H9 (cell line): Measurements from ENCODE around the gene PIK3CD. TPM values are rescaled to one million over a fixed set of nuclear protein-coding genes. Genes with fewer than 3 reads are reported as not detected.

Experiments used
- DNase-seq: peaks from one replicate; pipeline ENCODE4 v3.0.0-alpha.2; 2017
- H2AFZ ChIP-seq: one replicate; pipeline ENCODE4 v1.6.1; 2013; ENCODE audit warnings: mild to moderate bottlenecking, low read length, control low read depth, moderate library complexity
- H2AK5ac ChIP-seq: 2 replicates; pipeline ENCODE4 v1.6.1; 2013; ENCODE audit warnings: low read length, control low read depth, mixed read lengths; ENCODE audit not compliant: insufficient read length
- H2BK120ac ChIP-seq: one replicate; pipeline ENCODE4 v1.6.1; 2013; ENCODE audit warnings: low read depth, mild to moderate bottlenecking, low read length, control low read depth, inconsistent platforms; ENCODE audit not compliant: poor library complexity, severe bottlenecking
- H2BK12ac ChIP-seq: 2 replicates; pipeline ENCODE4 v1.6.1; 2013; ENCODE audit warnings: low read length, control low read depth, mixed read lengths, low read depth; ENCODE audit not compliant: insufficient read length
- H2BK15ac ChIP-seq: 2 replicates; pipeline ENCODE4 v1.6.1; 2013; ENCODE audit warnings: low read depth, low read length, control low read depth
- H2BK20ac ChIP-seq: one replicate; pipeline ENCODE4 v1.6.1; 2013; ENCODE audit warnings: low read depth, mild to moderate bottlenecking, low read length, control low read depth, inconsistent platforms; ENCODE audit not compliant: poor library complexity, severe bottlenecking
- H2BK5ac ChIP-seq: 2 replicates; pipeline ENCODE4 v1.6.1; 2013; ENCODE audit warnings: low read length, control low read depth, mixed read lengths; ENCODE audit not compliant: insufficient read length
- H3K14ac ChIP-seq: 2 replicates; pipeline ENCODE4 v1.6.1; 2013; ENCODE audit warnings: low read length, control low read depth; ENCODE audit not compliant: insufficient read depth
- H3K18ac ChIP-seq: 2 replicates; pipeline ENCODE4 v1.6.1; 2013; ENCODE audit warnings: low read depth, mild to moderate bottlenecking, mixed read lengths, low read length, control low read depth; ENCODE audit not compliant: insufficient read length
- H3K23ac ChIP-seq: 2 replicates; pipeline ENCODE4 v1.6.1; 2013; ENCODE audit warnings: low read length, control low read depth, mixed read lengths, low read depth; ENCODE audit not compliant: insufficient read length
- H3K23me2 ChIP-seq: 2 replicates; pipeline ENCODE4 v1.6.1; 2013; ENCODE audit warnings: low read depth, mild to moderate bottlenecking, mixed read lengths, low read length, control low read depth; ENCODE audit not compliant: insufficient read length, poor library complexity, severe bottlenecking
- H3K27ac ChIP-seq: 2 replicates; pipeline ENCODE4 v1.5.1; 2013; ENCODE audit warnings: low read length, control low read depth, mixed read lengths, low read depth; ENCODE audit not compliant: insufficient read length
- H3K27me3 ChIP-seq: 2 replicates; pipeline ENCODE4 v1.6.1; 2013; ENCODE audit warnings: low read length, control low read depth, inconsistent platforms; ENCODE audit not compliant: insufficient read depth
- H3K4ac ChIP-seq: 2 replicates; pipeline ENCODE4 v1.6.1; 2013; ENCODE audit warnings: low read depth, mild to moderate bottlenecking, control low read depth, inconsistent platforms, low read length, moderate library complexity
- H3K4me1 ChIP-seq: 2 replicates; pipeline ENCODE4 v1.6.1; 2013; ENCODE audit warnings: low read length, control low read depth, inconsistent platforms; ENCODE audit not compliant: insufficient read depth
- H3K4me2 ChIP-seq: 2 replicates; pipeline ENCODE4 v1.6.1; 2013; ENCODE audit warnings: low read length, control low read depth, mixed read lengths; ENCODE audit not compliant: insufficient read length, insufficient read depth
- H3K56ac ChIP-seq: 2 replicates; pipeline ENCODE4 v1.6.1; 2013; ENCODE audit warnings: low read depth, mild to moderate bottlenecking, mixed read lengths, low read length, control low read depth; ENCODE audit not compliant: insufficient read length
- H3K79me1 ChIP-seq: 2 replicates; pipeline ENCODE4 v1.6.1; 2013; ENCODE audit warnings: low read depth, mild to moderate bottlenecking, moderate library complexity, low read length, control low read depth, inconsistent platforms; ENCODE audit not compliant: insufficient read depth, poor library complexity, severe bottlenecking
- H3K79me2 ChIP-seq: 2 replicates; pipeline ENCODE4 v1.6.1; 2013; ENCODE audit warnings: low read length, control low read depth, inconsistent platforms; ENCODE audit not compliant: insufficient read depth
- H3K9ac ChIP-seq: 2 replicates; pipeline ENCODE4 v1.6.1; 2013; ENCODE audit warnings: low read length, control low read depth, mixed read lengths; ENCODE audit not compliant: insufficient read length; ENCODE audit errors: extremely low read depth
- H3K9me3 ChIP-seq: one replicate; pipeline ENCODE4 v1.6.1; 2013; ENCODE audit warnings: low read depth, low read length, inconsistent platforms; ENCODE audit not compliant: control insufficient read depth
- H3T11ph ChIP-seq: one replicate; pipeline ENCODE4 v1.6.1; 2013; ENCODE audit warnings: mild to moderate bottlenecking, low read length, control low read depth, inconsistent platforms
- H4K20me1 ChIP-seq: one replicate; pipeline ENCODE4 v1.6.1; 2013; ENCODE audit not compliant: control insufficient read depth, insufficient read length, insufficient read depth
- H4K5ac ChIP-seq: 2 replicates; pipeline ENCODE4 v1.6.1; 2013; ENCODE audit warnings: low read depth, mild to moderate bottlenecking, mixed read lengths, low read length, control low read depth; ENCODE audit not compliant: insufficient read length
- H4K8ac ChIP-seq: replicated peaks from 2 replicates; pipeline ENCODE4 v1.6.1; 2013; ENCODE audit warnings: low read length, control low read depth, mixed read lengths, low read depth; ENCODE audit not compliant: insufficient read length
- H4K91ac ChIP-seq: 2 replicates; pipeline ENCODE4 v1.6.1; 2013; ENCODE audit warnings: low read depth, mild to moderate bottlenecking, moderate library complexity, mixed read lengths, low read length, control low read depth; ENCODE audit not compliant: insufficient read length
- H3K27ac Mint-ChIP-seq, 3 experiments: 2 replicates in 2 of 3; 3 replicates in 1 of 3; pipeline ENCODE4 v1.8.0; 2020 to 2021; ENCODE audit warnings: mixed read lengths in 3 of 3, mild to moderate bottlenecking in 1 of 3, moderate library complexity in 1 of 3
- H3K27me3 Mint-ChIP-seq: 2 replicates; pipeline ENCODE4 v1.8.0; 2021; ENCODE audit warnings: low read depth, mild to moderate bottlenecking, moderate library complexity, mixed read lengths
- H3K36me3 Mint-ChIP-seq, 3 experiments: 2 replicates in 2 of 3; 3 replicates in 1 of 3; pipeline ENCODE4 v1.8.0; 2020 to 2021; ENCODE audit warnings: low read depth in 3 of 3, mixed read lengths in 3 of 3; ENCODE audit not compliant: insufficient read depth in 1 of 3
- H3K4me1 Mint-ChIP-seq, 2 experiments: 2 replicates each; pipeline ENCODE4 v1.8.0; 2020; ENCODE audit warnings: mixed read lengths in 2 of 2
- H3K4me3 Mint-ChIP-seq, 2 experiments: 2 replicates in 1 of 2; 3 replicates in 1 of 2; pipeline ENCODE4 v1.8.0; 2020 to 2021; ENCODE audit warnings: mild to moderate bottlenecking in 2 of 2, mixed read lengths in 2 of 2, moderate library complexity in 1 of 2
- H3K9me3 Mint-ChIP-seq, 2 experiments: 2 replicates in 1 of 2; 3 replicates in 1 of 2; pipeline ENCODE4 v1.8.0; 2020; ENCODE audit warnings: mild to moderate bottlenecking in 2 of 2, mixed read lengths in 2 of 2, moderate library complexity in 1 of 2
- WGBS: extraction: QIAGEN DNeasy Blood & Tissue Kit; methylation state at CpG from one replicate; pipeline ENCODE4 v1.1.7; 2013; ENCODE audit warnings: missing lambda C conversion rate, low lambda C conversion rate, mixed read lengths; ENCODE audit not compliant: insufficient read length; ENCODE audit errors: extremely low coverage; 5-methylcytosine and 5-hydroxymethylcytosine counted together
- total RNA-seq: library from RNA; stranded (reverse); gene quantifications from 2 replicates; pipeline ENCODE4 v1.2.1, GENCODE V29; 2021
- TF ChIP-seq, protein P1 (sequence below): fragments of 200-600 bp; sonication (generic); conservative IDR thresholded peaks from 3 replicates; pipeline ENCODE4 v1.8.0; 2021; ENCODE audit warnings: antibody characterized with exemption, mild to moderate bottlenecking

Gene PIK3CD
- total RNA-seq, 1 experiment from 2014 or later = 10.0 TPM

DNA sequence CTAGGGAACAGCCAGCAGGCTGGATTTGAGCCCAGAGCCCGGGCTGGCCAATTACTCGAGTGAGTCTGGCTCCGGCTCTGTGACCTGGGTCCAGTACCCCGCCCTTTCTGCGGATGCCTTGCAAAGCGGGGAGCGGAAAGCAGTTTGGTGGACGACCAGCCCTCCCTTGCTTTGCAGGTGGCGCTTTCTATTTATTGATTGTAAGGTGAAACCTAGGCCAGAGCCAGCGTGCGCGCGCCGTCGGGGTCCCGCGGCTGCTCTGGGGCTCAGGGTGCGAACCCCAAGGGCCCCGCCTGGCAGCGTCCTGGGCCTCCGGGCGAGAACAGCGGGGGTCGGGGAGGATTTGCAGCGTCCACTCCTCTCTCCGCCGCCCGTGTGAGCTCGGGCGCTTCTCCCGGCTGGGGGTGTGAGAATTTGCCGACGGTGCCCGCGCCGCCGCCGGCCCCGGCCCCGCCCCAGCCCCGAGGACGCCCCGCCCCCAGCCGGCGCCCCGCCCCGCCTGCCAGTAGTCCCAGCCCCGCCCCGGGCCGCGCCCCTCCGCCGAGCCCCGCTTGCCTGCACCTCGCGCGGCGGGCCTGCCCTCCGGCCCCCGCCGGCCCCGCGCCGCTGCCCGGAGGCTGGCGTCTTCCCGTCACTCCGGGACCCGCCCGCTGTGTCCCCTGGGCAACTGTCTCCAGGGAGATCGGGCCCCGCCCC is 37.6 kb downstream of the PIK3CD start:
- Histone ChIP-seq H2BK20ac (no peak overlapping the region), H3K23ac (no peak overlapping the region), H2AFZ (no peak overlapping the region), H4K91ac (no peak overlapping the region), H3K4me1 (peaks cover 3% of the 10 kb centered on the region; the same call in 1 of the 2 replicates), H3T11ph (no peak overlapping the region), H2BK15ac (no peak overlapping the region), H3K9ac (no peak overlapping the region), H4K20me1 (no peaks in the 10 kb centered on the region), H3K4ac (no peak overlapping the region), H3K27ac (no peak overlapping the region), H3K18ac (no peak overlapping the region), H3K14ac (no peak overlapping the region), H3K27me3 (peaks cover 9% of the 10 kb centered on the region; the same call in 1 of the 2 replicates), H3K79me2 (no peaks in the 10 kb centered on the region), H2BK120ac (no peak overlapping the region), H2AK5ac (no peak overlapping the region), H4K8ac (no peak overlapping the region), H3K79me1 (no peaks in the 10 kb centered on the region), H2BK5ac (no peak overlapping the region), H2BK12ac (no peak overlapping the region), H3K4me2 (peak overlapping the region; percentile 90), H3K23me2 (peaks cover 32% of the 10 kb centered on the region), H3K56ac (no peak overlapping the region), H3K9me3 (no peaks in the 10 kb centered on the region), H4K5ac (no peak overlapping the region)
- H3K27ac Mint-ChIP-seq = no peak overlapping the region
- peak overlapping the region; percentile 80 to 86 for H3K4me3 Mint-ChIP-seq
- H3K27me3 Mint-ChIP-seq = peaks cover 37% of the 10 kb centered on the region
- peak; percentile 94 for DNase-seq
- H3K9me3 Mint-ChIP-seq = no peaks in the 10 kb centered on the region
- H3K36me3 Mint-ChIP-seq = no peaks in the 10 kb centered on the region; a peak in 2 of 7 replicates
- no CpG with 5 or more reads among the region's 72 CpGs for WGBS
- H3K4me1 Mint-ChIP-seq = peaks cover 33 to 42% of the 10 kb centered on the region in 2 experiments
- TF ChIP-seq, protein P1, sequence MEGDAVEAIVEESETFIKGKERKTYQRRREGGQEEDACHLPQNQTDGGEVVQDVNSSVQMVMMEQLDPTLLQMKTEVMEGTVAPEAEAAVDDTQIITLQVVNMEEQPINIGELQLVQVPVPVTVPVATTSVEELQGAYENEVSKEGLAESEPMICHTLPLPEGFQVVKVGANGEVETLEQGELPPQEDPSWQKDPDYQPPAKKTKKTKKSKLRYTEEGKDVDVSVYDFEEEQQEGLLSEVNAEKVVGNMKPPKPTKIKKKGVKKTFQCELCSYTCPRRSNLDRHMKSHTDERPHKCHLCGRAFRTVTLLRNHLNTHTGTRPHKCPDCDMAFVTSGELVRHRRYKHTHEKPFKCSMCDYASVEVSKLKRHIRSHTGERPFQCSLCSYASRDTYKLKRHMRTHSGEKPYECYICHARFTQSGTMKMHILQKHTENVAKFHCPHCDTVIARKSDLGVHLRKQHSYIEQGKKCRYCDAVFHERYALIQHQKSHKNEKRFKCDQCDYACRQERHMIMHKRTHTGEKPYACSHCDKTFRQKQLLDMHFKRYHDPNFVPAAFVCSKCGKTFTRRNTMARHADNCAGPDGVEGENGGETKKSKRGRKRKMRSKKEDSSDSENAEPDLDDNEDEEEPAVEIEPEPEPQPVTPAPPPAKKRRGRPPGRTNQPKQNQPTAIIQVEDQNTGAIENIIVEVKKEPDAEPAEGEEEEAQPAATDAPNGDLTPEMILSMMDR = no peak
